ENCODE measurements around the gene ITGAL. TPM values are rescaled to one million over a fixed set of nuclear protein-coding genes. Genes with fewer than 3 reads are reported as not detected.

Gene ITGAL
- total RNA-seq, result 100 to 1,000 TPM; 517 to 673 TPM

DNA sequence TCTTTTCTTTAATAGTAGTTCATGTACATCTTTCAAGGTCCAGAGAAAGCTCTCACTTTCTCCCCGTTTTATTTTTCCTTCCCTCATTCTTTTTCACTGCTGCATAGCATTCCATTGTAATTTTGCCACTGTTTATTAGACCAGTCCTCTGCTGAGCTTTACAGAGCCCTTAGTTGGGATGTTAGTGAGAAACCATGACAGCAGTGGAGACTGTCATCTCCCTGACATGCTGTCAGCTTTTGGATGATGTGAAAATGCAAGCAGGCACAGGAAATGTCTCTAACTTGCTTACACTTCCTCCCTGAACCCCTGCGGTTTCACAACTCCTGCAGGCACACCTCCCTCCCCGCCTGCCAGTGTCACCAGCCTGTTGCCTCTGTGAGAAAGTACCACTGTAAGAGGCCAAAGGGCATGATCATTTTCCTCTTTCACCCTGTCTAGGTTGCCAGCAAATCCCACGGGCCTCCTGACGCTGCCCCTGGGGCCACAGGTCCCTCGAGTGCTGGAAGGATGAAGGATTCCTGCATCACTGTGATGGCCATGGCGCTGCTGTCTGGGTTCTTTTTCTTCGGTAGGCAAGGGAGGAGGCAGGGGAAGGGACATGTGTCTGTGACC is at the start of gene ITGAL:
ITGAL (plus strand) TSS at position 415 of the 615 bp plus-strand sequence; CDS start at position 511, 96 bp downstream.
- ATAC-seq (replicated peaks in 1 of 2) (peak; percentile 61 to 64), DNase-seq (peak; percentile 86 to 89)
- Mint-ChIP-seq H3K4me1 (ENCODE audit: low read depth) (peaks cover 66% of the 10 kb centered on the region), H3K27ac (peak within 1 kb of the TSS; percentile 97), H3K27me3 (ENCODE audit: low read depth) (no peaks in the 10 kb centered on the region), H3K9me3 (peaks cover 0 to 2% of the 10 kb centered on the region in 2 donors), H3K4me3 (peak within 1 kb of the TSS; percentile 93 to 100), H3K36me3 (ENCODE audit: insufficient read depth in 2 of 2) (peaks cover 20 to 41% of the 10 kb centered on the region in 2 donors)

DNA sequence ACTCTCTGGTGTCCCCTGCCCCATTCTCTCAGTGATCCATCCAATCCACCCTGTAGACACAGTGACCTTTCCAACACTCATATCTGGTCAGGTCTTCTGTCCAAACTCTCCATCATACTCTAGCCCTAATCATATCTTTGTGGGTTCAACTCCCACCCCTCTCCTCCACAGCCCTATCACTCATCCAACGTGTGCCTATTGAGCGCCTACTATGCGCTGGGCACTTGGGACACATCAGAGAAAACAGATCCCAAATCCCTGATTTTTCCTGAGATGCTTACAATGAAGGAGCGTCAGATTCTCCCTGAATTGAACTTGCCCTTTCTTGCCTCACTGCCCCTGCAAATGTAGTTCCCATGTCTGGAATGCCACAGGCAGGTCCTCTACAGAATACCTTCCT is 44.5 kb upstream of the ITGAL start:
- no peak overlapping the region for H3K4me3 Mint-ChIP-seq

DNA sequence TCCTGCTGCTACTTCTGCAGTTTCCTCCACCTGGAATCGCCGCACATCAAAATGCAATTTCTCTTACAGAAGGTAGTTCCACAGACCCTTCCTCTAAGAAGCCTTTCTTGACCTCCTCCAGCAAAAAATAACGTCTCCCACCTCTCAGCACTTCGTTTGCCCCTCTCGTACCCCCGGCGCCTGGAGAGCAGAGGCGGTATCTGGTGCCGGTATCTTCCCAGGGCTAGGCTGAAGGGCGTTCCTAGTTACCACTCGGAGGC is 43.2 kb upstream of the ITGAL start:
- peaks cover 18% of the 10 kb centered on the region for H3K4me1 Mint-ChIP-seq (ENCODE audit: low read depth)
- no peak overlapping the region for H3K4me3 Mint-ChIP-seq
- peak in 1 of 2 donors; percentile 8 for ATAC-seq (replicated peaks in 1 of 2)
- no peaks in the 10 kb centered on the region for H3K27me3 Mint-ChIP-seq (ENCODE audit: low read depth)
- no peak overlapping the region for H3K27ac Mint-ChIP-seq
- H3K36me3 Mint-ChIP-seq (ENCODE audit: insufficient read depth in 2 of 2), result peaks cover 10 to 19% of the 10 kb centered on the region in 2 donors
- no peaks in the 10 kb centered on the region for H3K9me3 Mint-ChIP-seq
- no peak for DNase-seq

More for the DNA sequence above, 44.5 kb upstream of the ITGAL start:
- no peak for DNase-seq
- peaks cover 10% of the 10 kb centered on the region for H3K4me1 Mint-ChIP-seq (ENCODE audit: low read depth)
- H3K36me3 Mint-ChIP-seq (ENCODE audit: insufficient read depth in 2 of 2), result peaks cover 10 to 26% of the 10 kb centered on the region in 2 donors
- no peaks in the 10 kb centered on the region for H3K27me3 Mint-ChIP-seq (ENCODE audit: low read depth)
- ATAC-seq (replicated peaks in 1 of 2), result no peak
- no peaks in the 10 kb centered on the region for H3K9me3 Mint-ChIP-seq
- peak overlapping the region; percentile 76 for H3K27ac Mint-ChIP-seq

DNA sequence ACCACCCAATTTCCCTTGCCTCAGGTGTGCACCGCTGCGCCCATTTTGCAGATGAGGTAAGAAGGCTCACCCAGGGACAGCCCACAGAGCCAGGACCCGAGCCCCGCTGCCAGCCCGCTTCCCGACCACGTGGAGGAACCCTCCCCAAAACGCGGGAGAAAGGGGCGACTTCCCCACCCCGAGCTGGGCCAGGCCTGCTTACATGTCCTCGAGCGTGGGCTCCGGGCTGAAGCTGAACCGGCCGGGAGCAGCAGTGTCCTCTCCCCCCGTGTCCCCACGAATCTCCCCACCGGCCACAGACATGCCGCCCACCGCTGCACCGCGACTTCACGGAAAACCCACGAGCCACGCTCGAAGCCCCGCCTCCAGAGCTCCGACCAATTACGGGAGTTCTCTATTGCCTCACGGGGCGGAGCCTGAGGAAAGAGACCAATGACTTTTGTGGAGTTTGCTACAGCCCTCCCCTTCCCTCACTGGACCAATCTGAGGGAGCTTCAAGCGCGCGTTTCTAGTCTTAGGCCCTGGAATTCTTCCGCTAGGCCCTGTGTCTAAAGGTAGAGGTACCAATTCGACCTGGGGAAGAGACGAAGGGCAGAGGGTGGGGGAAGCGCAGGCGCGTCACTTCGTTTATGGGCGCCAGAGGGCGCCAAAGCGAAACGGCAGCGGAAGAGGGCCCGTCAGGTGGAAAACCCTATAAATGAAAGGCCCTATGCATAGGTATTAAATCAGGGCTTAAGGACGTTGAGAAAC is 42.7 kb upstream of the ITGAL start, which contains the start of gene DCTPP1:
DCTPP1 (minus strand) TSS at position 353 of the 750 bp plus-strand sequence; CDS start at position 303, 50 bp downstream.
- Mint-ChIP-seq H3K27ac (peak within 1 kb of the TSS; percentile 10), H3K4me3 (no peak within 1 kb of the TSS), H3K36me3 (ENCODE audit: insufficient read depth in 2 of 2) (peaks cover 10 to 17% of the 10 kb centered on the region in 2 donors), H3K4me1 (ENCODE audit: low read depth) (peaks cover 23% of the 10 kb centered on the region), H3K9me3 (no peaks in the 10 kb centered on the region), H3K27me3 (ENCODE audit: low read depth) (no peaks in the 10 kb centered on the region)
- DNase-seq, result peak; percentile 95 to 98
- ATAC-seq (replicated peaks in 1 of 2), result peak; percentile 95

DNA sequence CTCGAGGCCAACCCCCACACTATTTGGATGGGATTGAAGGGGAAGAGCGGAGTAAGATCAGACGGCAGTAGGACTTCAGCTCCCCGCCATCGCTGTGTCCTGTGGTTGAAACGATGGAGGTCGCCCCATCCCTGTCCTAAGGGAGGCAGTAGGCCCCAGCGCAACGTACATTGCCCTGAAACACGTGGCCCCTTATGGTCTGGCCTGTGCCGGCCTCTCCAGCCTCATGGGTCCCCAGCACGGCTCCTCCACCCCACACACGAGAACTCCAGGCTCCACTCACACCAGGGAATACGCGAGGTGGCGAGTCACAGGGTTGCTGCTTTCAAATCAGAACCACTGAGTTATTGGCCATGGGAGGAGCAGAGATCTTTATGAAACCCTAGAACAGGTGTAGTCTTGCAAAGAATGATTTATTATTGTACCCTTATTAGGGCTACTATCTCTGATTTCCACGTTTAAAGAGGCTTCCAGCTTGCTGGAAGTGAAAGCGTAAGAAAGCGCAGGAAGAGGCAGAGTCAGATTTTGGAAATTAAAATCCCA is 42.0 kb upstream of the ITGAL start:
- no peaks in the 10 kb centered on the region for H3K9me3 Mint-ChIP-seq
- H3K27ac Mint-ChIP-seq, result no peak overlapping the region
- H3K27me3 Mint-ChIP-seq (ENCODE audit: low read depth), result no peaks in the 10 kb centered on the region
- ATAC-seq (replicated peaks in 1 of 2) (peak; percentile 20 to 25), DNase-seq (no peak)
- H3K4me3 Mint-ChIP-seq, result no peak overlapping the region
- H3K36me3 Mint-ChIP-seq (ENCODE audit: insufficient read depth in 2 of 2), result peaks cover 10 to 16% of the 10 kb centered on the region in 2 donors
- peaks cover 27% of the 10 kb centered on the region for H3K4me1 Mint-ChIP-seq (ENCODE audit: low read depth)

DNA sequence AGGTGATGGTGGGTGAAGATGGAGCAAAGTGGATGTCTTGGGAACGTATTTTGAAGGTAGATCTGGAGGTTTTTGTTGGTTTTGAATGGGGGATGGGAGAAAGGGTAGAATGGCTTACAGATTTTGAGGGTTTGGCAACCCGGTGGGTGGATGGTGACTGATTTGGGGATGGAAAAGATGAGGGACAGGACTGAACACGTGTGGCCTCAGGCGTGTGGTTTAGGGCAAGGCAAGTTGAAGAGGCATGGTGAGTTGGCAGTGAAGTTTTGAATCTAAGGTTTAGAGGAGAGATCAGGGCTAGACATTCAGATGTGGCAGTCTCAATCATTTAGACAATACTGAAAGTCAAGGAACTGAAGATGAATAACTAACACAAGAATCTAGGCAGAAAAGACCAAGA is 37.7 kb upstream of the ITGAL start:
- DNase-seq, result peak; percentile 84 to 86
- Mint-ChIP-seq H3K36me3 (ENCODE audit: insufficient read depth in 2 of 2) (no peaks in the 10 kb centered on the region), H3K4me1 (ENCODE audit: low read depth) (peaks cover 31% of the 10 kb centered on the region), H3K27ac (peak overlapping the region; percentile 66), H3K27me3 (ENCODE audit: low read depth) (no peaks in the 10 kb centered on the region), H3K9me3 (no peaks in the 10 kb centered on the region), H3K4me3 (peak overlapping the region; percentile 38 to 54)
- peak; percentile 68 to 71 for ATAC-seq (replicated peaks in 1 of 2)

DNA sequence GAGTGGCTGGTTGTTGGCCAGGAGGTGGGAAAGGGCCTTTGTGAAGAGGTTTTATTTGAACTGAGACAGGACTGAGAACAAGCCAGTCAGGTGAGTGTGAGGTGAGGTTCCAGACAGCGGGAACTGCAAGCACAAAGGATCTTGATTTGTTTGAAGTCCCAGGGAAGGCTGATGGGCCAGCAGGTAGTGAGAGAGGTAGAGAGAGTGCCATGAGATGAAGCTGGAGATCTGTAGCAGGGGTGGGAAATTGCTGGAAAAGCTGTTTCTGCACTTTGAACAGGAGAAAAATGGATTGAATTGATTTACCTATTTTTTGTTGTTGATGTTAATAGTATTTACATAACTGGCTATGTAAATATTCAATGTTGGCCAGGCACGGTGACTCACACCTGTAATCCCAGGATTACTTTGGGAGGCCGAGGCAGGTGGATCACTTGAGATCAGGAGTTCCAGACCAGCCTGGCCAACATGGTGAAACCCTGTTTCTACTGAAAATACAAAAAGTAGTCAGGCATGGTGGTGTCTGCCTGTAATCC is 35.0 kb upstream of the ITGAL start:
- Mint-ChIP-seq H3K27ac (no peak overlapping the region), H3K4me1 (ENCODE audit: low read depth) (peaks cover 36% of the 10 kb centered on the region), H3K27me3 (ENCODE audit: low read depth) (no peaks in the 10 kb centered on the region), H3K9me3 (no peaks in the 10 kb centered on the region), H3K36me3 (ENCODE audit: insufficient read depth in 2 of 2) (peaks cover 0 to 3% of the 10 kb centered on the region in 2 donors), H3K4me3 (no peak overlapping the region)
- no peak for DNase-seq
- ATAC-seq (replicated peaks in 1 of 2), result no peak

DNA sequence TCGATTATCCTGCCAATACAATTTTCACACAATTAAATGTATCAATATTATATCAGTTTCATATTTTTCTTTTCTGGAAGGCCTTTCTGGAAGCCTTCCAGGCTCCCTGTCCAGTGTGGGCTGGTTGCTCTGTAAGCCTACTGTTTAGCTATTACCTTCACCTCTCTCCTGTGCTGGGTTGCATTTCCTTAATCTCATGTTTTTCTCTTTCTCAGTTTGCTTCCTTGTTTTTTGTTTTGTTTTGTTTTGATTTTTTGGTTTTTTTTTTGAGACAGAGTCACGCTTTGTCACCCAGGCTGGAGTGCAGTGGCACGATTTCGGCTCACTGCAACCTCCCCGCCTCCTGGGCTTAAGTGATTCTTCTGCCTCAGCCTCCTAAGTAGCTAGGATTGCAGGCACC is 33.7 kb upstream of the ITGAL start:
- Mint-ChIP-seq H3K36me3 (ENCODE audit: insufficient read depth in 2 of 2) (peaks cover 3 to 12% of the 10 kb centered on the region in 2 donors), H3K4me1 (ENCODE audit: low read depth) (peaks cover 42% of the 10 kb centered on the region), H3K27ac (no peak overlapping the region), H3K4me3 (no peak overlapping the region), H3K9me3 (no peaks in the 10 kb centered on the region), H3K27me3 (ENCODE audit: low read depth) (no peaks in the 10 kb centered on the region)
- no peak for ATAC-seq (replicated peaks in 1 of 2)
- DNase-seq, result no peak

DNA sequence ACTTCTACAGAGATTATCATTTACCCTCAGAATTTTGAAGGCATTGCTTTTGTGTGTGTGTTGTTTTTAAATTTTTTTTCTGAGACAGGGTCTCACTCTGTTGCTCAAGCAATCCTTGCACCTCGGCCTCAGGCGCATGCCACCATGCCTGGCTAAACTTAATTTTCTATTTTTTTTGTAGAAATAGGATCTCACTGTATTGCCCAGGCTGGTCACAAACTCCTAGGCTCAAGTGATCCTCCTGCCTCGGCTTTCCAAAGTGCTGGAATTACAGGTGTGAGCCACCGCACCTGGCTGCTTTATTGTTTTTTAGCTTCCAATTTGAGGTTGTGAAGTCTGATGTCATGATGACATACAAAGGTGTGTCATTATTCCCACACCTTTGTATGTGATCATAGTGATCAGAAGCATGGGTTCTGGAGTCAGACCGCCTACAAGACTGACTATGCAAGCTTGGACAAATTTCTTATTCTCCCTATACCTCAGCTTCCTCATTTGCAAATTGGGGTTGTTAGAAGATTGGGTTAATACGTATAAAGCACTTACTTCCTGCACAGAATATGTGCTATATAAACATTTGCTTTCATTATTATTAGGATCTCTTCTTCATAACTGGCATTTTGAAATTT is 32.7 kb upstream of the ITGAL start:
- no peak overlapping the region for H3K27ac Mint-ChIP-seq
- peaks cover 6 to 21% of the 10 kb centered on the region in 2 donors for H3K36me3 Mint-ChIP-seq (ENCODE audit: insufficient read depth in 2 of 2)
- no peaks in the 10 kb centered on the region for H3K27me3 Mint-ChIP-seq (ENCODE audit: low read depth)
- no peak for DNase-seq
- no peak for ATAC-seq (replicated peaks in 1 of 2)
- no peaks in the 10 kb centered on the region for H3K9me3 Mint-ChIP-seq
- H3K4me1 Mint-ChIP-seq (ENCODE audit: low read depth), result peaks cover 42% of the 10 kb centered on the region
- H3K4me3 Mint-ChIP-seq, result no peak overlapping the region

DNA sequence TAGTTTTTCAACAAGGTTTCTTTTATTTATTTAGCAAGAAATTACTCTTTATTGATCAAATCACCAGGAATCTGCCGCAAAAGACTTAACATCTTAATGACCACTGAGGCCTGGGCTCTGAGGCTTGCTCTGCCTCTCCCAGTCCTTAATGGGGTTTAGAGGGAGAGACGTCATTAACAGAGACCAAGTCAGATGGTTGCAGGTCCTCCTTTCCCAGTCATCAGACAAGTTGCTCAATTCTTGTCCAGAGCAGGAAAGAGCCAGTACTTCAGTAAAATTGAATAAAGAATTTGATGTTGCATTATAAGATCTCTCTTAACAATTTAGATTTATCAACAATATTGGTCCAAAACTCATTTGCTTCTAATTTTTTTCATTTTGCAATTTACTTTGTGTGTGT is 28.9 kb upstream of the ITGAL start:
- peaks cover 12 to 31% of the 10 kb centered on the region in 2 donors for H3K36me3 Mint-ChIP-seq (ENCODE audit: insufficient read depth in 2 of 2)
- ATAC-seq (replicated peaks in 1 of 2), result no peak
- peaks cover 38% of the 10 kb centered on the region for H3K4me1 Mint-ChIP-seq (ENCODE audit: low read depth)
- no peaks in the 10 kb centered on the region for H3K27me3 Mint-ChIP-seq (ENCODE audit: low read depth)
- peak overlapping the region; percentile 68 for H3K27ac Mint-ChIP-seq
- peaks cover 0 to 3% of the 10 kb centered on the region in 2 donors for H3K9me3 Mint-ChIP-seq
- H3K4me3 Mint-ChIP-seq, result peak overlapping the region; percentile 90 to 92
- no peak for DNase-seq

DNA sequence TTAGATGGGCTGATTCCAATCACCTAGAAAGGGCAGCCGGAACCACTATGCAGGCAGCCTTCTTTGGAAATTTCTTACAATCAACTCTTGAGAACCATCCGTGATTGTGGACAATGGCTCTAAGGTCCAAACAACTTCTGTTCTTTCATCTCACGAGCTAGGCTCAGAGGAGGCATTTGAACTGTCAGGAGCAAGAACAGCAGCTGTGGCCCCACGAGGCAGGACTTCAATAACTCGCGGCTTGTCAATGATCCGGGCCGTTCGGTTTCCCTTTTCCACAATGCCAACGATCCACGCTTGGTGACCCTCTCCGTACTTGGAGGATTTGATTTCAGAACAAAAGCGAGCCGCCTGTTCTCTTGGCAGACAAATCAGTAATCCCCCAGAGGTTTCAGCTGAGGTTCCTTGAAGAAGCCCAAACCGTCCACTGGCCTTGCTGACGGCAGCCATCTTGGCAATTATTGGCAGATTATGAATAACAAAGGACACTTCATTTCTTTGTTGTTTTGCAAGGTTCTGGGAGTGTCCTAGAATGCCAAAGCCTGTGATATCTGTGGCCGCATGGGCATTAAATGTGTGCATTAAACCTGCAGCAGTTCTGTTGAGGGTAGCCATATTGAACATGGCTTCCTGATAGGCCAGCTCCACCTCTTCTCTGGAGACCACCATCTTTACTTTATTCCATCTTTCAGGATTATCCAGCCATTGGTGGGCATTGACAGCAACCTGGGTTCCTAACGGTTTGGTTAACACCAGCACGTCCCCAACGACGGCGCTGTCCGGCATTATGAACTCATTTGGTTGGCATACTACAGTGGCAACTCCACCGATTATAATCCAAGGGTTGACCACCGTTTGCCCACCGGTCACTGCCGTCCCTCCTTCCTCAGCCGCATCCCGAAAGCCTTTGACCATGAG is 28.1 kb upstream of the ITGAL start:
- Mint-ChIP-seq H3K36me3 (ENCODE audit: insufficient read depth in 2 of 2) (peaks cover 12 to 31% of the 10 kb centered on the region in 2 donors), H3K4me1 (ENCODE audit: low read depth) (peaks cover 41% of the 10 kb centered on the region), H3K4me3 (peak overlapping the region; percentile 90 to 92), H3K9me3 (peaks cover 0 to 3% of the 10 kb centered on the region in 2 donors), H3K27me3 (ENCODE audit: low read depth) (no peaks in the 10 kb centered on the region), H3K27ac (peak overlapping the region; percentile 68)
- ATAC-seq (replicated peaks in 1 of 2), result no peak
- no peak for DNase-seq

DNA sequence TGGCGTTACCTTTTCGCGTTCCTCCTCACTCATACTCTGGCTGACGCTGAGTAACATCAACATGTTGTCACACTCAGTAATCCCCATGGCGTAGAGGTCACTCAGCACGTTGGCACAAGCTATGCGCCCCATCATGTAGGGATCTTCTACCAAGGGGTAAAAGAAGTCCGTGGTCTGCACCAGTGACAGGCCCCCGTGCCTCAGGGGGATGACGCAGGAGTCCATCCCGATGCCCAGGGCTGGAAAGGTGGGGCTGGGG is 27.5 kb upstream of the ITGAL start:
- no peaks in the 10 kb centered on the region for H3K27me3 Mint-ChIP-seq (ENCODE audit: low read depth)
- peak overlapping the region; percentile 90 to 92 for H3K4me3 Mint-ChIP-seq
- H3K4me1 Mint-ChIP-seq (ENCODE audit: low read depth), result peaks cover 44% of the 10 kb centered on the region
- peak overlapping the region; percentile 48 for H3K27ac Mint-ChIP-seq
- H3K9me3 Mint-ChIP-seq, result peaks cover 0 to 3% of the 10 kb centered on the region in 2 donors
- ATAC-seq (replicated peaks in 1 of 2) (no peak), DNase-seq (no peak)
- peaks cover 12 to 31% of the 10 kb centered on the region in 2 donors for H3K36me3 Mint-ChIP-seq (ENCODE audit: insufficient read depth in 2 of 2)

Measured in activated T-cell treated with anti-CD3 and anti-CD28 coated beads, Interleukin-2, amount 50 U/mL, for 72 hours (primary cell).